Hepatocyte (in vitro differentiated cells): ENCODE measurements around the gene SMC6.

ENCODE experiments used
- EZH2 ChIP-seq: fragments of 200-600 bp; sonication (generic); IDR thresholded peaks from 2 replicates; pipeline ENCODE4 v1.6.1; 2016; ENCODE audit warnings: antibody characterized with exemption, mild to moderate bottlenecking, borderline replicate concordance
- TF ChIP-seq, protein P1 (sequence below): fragments of 200-600 bp; sonication (generic); IDR thresholded peaks from 2 replicates; pipeline ENCODE4 v1.5.1; 2016; ENCODE audit warnings: antibody characterized with exemption, mild to moderate bottlenecking; ENCODE audit not compliant: poor library complexity

DNA sequence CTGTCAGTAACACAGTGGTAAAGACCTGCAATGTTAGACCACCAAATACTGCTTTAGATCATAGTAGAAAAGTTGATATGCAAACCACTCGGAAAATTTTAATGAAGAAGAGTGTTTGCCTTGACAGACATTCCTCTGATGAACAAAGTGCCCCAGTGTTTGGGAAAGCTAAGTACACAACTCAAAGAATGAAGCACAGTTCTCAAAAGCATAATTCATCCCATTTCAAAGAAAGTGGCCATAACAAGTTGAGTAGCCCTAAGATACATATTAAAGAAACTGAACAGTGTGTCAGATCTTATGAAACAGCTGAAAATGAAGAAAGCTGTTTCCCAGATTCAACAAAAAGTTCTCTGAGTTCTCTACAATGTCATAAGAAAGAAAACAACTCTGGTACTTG is 27.9 kb upstream of the SMC6 start:
- TF ChIP-seq, protein P1, sequence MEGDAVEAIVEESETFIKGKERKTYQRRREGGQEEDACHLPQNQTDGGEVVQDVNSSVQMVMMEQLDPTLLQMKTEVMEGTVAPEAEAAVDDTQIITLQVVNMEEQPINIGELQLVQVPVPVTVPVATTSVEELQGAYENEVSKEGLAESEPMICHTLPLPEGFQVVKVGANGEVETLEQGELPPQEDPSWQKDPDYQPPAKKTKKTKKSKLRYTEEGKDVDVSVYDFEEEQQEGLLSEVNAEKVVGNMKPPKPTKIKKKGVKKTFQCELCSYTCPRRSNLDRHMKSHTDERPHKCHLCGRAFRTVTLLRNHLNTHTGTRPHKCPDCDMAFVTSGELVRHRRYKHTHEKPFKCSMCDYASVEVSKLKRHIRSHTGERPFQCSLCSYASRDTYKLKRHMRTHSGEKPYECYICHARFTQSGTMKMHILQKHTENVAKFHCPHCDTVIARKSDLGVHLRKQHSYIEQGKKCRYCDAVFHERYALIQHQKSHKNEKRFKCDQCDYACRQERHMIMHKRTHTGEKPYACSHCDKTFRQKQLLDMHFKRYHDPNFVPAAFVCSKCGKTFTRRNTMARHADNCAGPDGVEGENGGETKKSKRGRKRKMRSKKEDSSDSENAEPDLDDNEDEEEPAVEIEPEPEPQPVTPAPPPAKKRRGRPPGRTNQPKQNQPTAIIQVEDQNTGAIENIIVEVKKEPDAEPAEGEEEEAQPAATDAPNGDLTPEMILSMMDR: no peak
- no peak for TF ChIP-seq EZH2
